OCI-LY7 (cell line): ENCODE measurements around the gene INSR. TPM values are rescaled to one million over a fixed set of nuclear protein-coding genes. Genes with fewer than 3 reads are reported as not detected.

Experiments
- BruUV-seq: library from RNA; stranded (reverse); fragments of 400-500 nt; replicated peaks from 2 replicates; lab custom pipeline; 2021; lab: Mats Ljungman, UMichigan
- CTCF ChIA-PET: fragments of 300-600 bp; sonication (Branson Sonifier 250); formaldehyde crosslinking; loops from one replicate; lab custom pipeline; 2022; ENCODE audit warnings: antibody characterized with exemption; ENCODE audit not compliant: unreplicated experiment; lab: Charles Lee
- POLR2A ChIA-PET: fragments of 300-600 bp; sonication (Branson Sonifier 250); formaldehyde crosslinking; loops from one replicate; lab custom pipeline; 2022; ENCODE audit warnings: antibody characterized with exemption; lab: Charles Lee
- DNase-seq: peaks from one replicate; pipeline ENCODE4 v3.0.0-alpha.2; 2015; ENCODE audit warnings: low spot score
- H2AFZ ChIP-seq: fragments of 200-600 bp; sonication (generic), shearing (Covaris generic); 2 replicates; pipeline ENCODE4 v1.6.1; 2014; ENCODE audit warnings: mild to moderate bottlenecking, antibody characterized with exemption, low read length, moderate library complexity
- H3K27ac ChIP-seq: fragments of 200-600 bp; sonication (generic); 2 replicates; pipeline ENCODE4 v1.5.1; 2014; ENCODE audit warnings: mixed run types, low read depth, mild to moderate bottlenecking, moderate library complexity, low read length, inconsistent platforms; ENCODE audit not compliant: poor library complexity, severe bottlenecking
- H3K36me3 ChIP-seq: fragments of 200-600 bp; sonication (generic); 2 replicates; pipeline ENCODE4 v1.6.1; 2014; ENCODE audit warnings: mild to moderate bottlenecking, antibody characterized with exemption, low read length, moderate library complexity, mixed read lengths; ENCODE audit not compliant: insufficient read depth
- H3K4me1 ChIP-seq: fragments of 200-600 bp; sonication (generic); 2 replicates; pipeline ENCODE4 v1.5.1; 2014; ENCODE audit warnings: mild to moderate bottlenecking, low read length; ENCODE audit not compliant: insufficient read depth, poor library complexity, severe bottlenecking
- H3K4me2 ChIP-seq: fragments of 200-600 bp; sonication (generic); 2 replicates; pipeline ENCODE4 v1.6.1; 2014; ENCODE audit warnings: mild to moderate bottlenecking, low read length
- H3K4me3 ChIP-seq: fragments of 200-600 bp; sonication (generic); 2 replicates; pipeline ENCODE4 v1.5.1; 2014; ENCODE audit warnings: mild to moderate bottlenecking, low read depth, low read length; ENCODE audit not compliant: poor library complexity, severe bottlenecking
- H3K79me2 ChIP-seq: fragments of 200-600 bp; sonication (generic); 2 replicates; pipeline ENCODE4 v1.6.1; 2016; ENCODE audit warnings: low read depth, mild to moderate bottlenecking, low read length, moderate library complexity, mixed read lengths; ENCODE audit not compliant: insufficient read depth
- H3K9me2 ChIP-seq: fragments of 200-600 bp; sonication (generic); 2 replicates; pipeline ENCODE4 v1.6.1; 2016; ENCODE audit warnings: mild to moderate bottlenecking, low read length, mixed read lengths; ENCODE audit not compliant: insufficient read depth
- H3K9me3 ChIP-seq: fragments of 200-600 bp; sonication (generic); 2 replicates; pipeline ENCODE4 v1.6.1; 2014; ENCODE audit warnings: mild to moderate bottlenecking, mixed run types, low read length, mixed read lengths
- H4K20me1 ChIP-seq: fragments of 200-600 bp; sonication (generic); 2 replicates; pipeline ENCODE4 v1.6.1; 2014; ENCODE audit warnings: mild to moderate bottlenecking, antibody characterized with exemption, low read length, moderate library complexity, mixed read lengths; ENCODE audit not compliant: insufficient read depth
- CTCF ChIP-seq: fragments of 200-600 bp; sonication (generic); conservative IDR thresholded peaks from 2 replicates; pipeline ENCODE4 v1.5.1; 2014; ENCODE audit warnings: mild to moderate bottlenecking, antibody characterized with exemption, low read length, moderate library complexity, mixed read lengths
- EZH2phosphoT487 ChIP-seq: fragments of 200-600 bp; sonication (generic); IDR thresholded peaks from 2 replicates; pipeline ENCODE4 v1.6.1; 2018; ENCODE audit warnings: low read depth, borderline replicate concordance, mild to moderate bottlenecking, mixed run types, antibody characterized with exemption, low read length, moderate library complexity, mixed read lengths
- intact Hi-C: fragments of 100-400 bp; cut with micrococcal nuclease; formaldehyde crosslinking; loops from one replicate; pipeline ENCODE4 v1.10.0; 2022; ENCODE audit not compliant: unreplicated experiment
- total RNA-seq, 2 experiments: library from RNA; depleted of rRNA in 1 of 2; stranded (reverse); fragments of >200 nt in 1 of 2; shearing (Covaris generic) in 1 of 2; gene quantifications; 2 replicates each; pipeline ENCODE4 v1.2.3, GENCODE V29; 2014 to 2022

Gene INSR
- total RNA-seq, 2 experiments from 2014 or later, result 57.7 to 74.0 TPM

GRCh38 chr19:7292352-7292949, 1.8 kb downstream of the INSR start:
- intact Hi-C loops, result loop anchor here (2.0 kb wide), 1 partner anchor 20 kb away; no protein-coding TSS in a partner anchor
- POLR2A ChIA-PET, result interaction anchor here (1.8 kb wide), 1 partner anchor 20 kb away, joined by 11 read pairs; no protein-coding TSS in a partner anchor
- H3K79me2 ChIP-seq, result peaks cover 46% of the 10 kb centered on the region

GRCh38 chr19:7288977-7289376, 5.2 kb downstream of the INSR start:
- Histone ChIP-seq H3K27ac (no peak overlapping the region), H3K9me2 (no peaks in the 10 kb centered on the region), H3K79me2 (peaks cover 50% of the 10 kb centered on the region), H3K4me1 (peaks cover 47% of the 10 kb centered on the region), H2AFZ (no peak overlapping the region), H3K4me2 (no peak overlapping the region), H3K4me3 (no peak overlapping the region), H3K9me3 (no peaks in the 10 kb centered on the region), H3K36me3 (peaks cover 12% of the 10 kb centered on the region), H4K20me1 (peaks cover 14% of the 10 kb centered on the region; the same call in 1 of the 2 replicates)
- DNase-seq, result no peak
- POLR2A ChIA-PET, result interaction anchor here (0.6 kb wide), 1 partner anchor 218 kb away, joined by 3 read pairs; no protein-coding TSS in a partner anchor
- intact Hi-C loops, result no loop called here
- no peak for TF ChIP-seq CTCF
- TF ChIP-seq EZH2phosphoT487, result no peak
- CTCF ChIA-PET, result interaction anchor here (0.6 kb wide), 1 partner anchor 293 kb away, joined by 5 read pairs; no protein-coding TSS in a partner anchor
- BruUV-seq, result no TSS peak

More at GRCh38 chr19:7292352-7292949, 1.8 kb downstream of the INSR start:
- H3K27ac ChIP-seq, result peak overlapping the region; percentile 77
- no peak overlapping the region for H2AFZ ChIP-seq
- H3K4me1 ChIP-seq, result peaks cover 52% of the 10 kb centered on the region
- H3K4me2 ChIP-seq, result peak overlapping the region; percentile 95
- TSS peak; percentile 33 for BruUV-seq
- DNase-seq, result peak; percentile 87
- H3K9me3 ChIP-seq, result no peaks in the 10 kb centered on the region
- H4K20me1 ChIP-seq, result peaks cover 14% of the 10 kb centered on the region; the same call in 1 of the 2 replicates
- peak overlapping the region; percentile 95 for H3K4me3 ChIP-seq
- TF ChIP-seq CTCF, result no peak
- no peak for TF ChIP-seq EZH2phosphoT487
- no peaks in the 10 kb centered on the region for H3K9me2 ChIP-seq
- CTCF ChIA-PET, result no interaction called here
- H3K36me3 ChIP-seq, result peaks cover 9% of the 10 kb centered on the region

GRCh38 chr19:7288131-7288530, 6.1 kb downstream of the INSR start:
- BruUV-seq, result no TSS peak
- H3K4me1 ChIP-seq, result peaks cover 55% of the 10 kb centered on the region
- no peak overlapping the region for H3K27ac ChIP-seq
- H3K9me3 ChIP-seq, result no peaks in the 10 kb centered on the region
- no peak overlapping the region for H2AFZ ChIP-seq
- POLR2A ChIA-PET, result interaction anchor here (0.7 kb wide), 2 partner anchors 12 to 778 kb away, joined by 3 to 4 read pairs; no protein-coding TSS in a partner anchor
- intact Hi-C loops, result no loop called here
- peaks cover 14% of the 10 kb centered on the region; the same call in 1 of the 2 replicates for H4K20me1 ChIP-seq
- TF ChIP-seq CTCF (no peak), EZH2phosphoT487 (no peak)
- H3K4me2 ChIP-seq, result no peak overlapping the region
- no peaks in the 10 kb centered on the region for H3K9me2 ChIP-seq
- no peak for DNase-seq
- CTCF ChIA-PET, result no interaction called here
- peaks cover 15% of the 10 kb centered on the region for H3K36me3 ChIP-seq
- peaks cover 53% of the 10 kb centered on the region for H3K79me2 ChIP-seq
- no peak overlapping the region for H3K4me3 ChIP-seq
